Measurements from ENCODE around the gene CHMP3.
"Not testable (repeated sequence)": the region's sequence is repeated elsewhere in the genome, so short reads cannot be mapped to it uniquely, and the experiment has no call there.

The CHMP3 gene

GRCh38 chr2:86562922-86563649 is at the start of gene CHMP3:
Gene CHMP3 (minus strand): TSS chr2:86563443. CDS start chr2:86563348, 95 bp downstream.
- DNase-seq (ENCODE audit: low read depth), result peak; percentile 96

DNA sequence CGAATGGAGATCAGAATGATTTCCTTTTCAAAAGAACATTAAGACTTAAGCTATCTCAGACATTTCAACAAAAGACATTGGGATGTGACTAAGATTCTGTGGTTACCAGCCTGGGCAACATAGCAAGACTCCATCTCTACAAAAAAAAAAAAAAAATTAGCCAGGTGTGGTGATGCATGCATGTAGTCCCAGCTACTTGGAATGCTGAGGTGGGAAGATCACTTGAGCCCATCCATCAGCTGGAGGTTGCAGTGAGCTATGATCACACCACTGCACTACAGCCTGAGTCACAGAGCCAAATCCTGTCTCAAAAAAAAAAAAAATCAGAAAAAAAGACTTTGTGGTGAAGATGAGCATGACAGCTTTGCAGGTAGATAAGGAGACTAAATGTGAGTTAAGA is 47.6 kb upstream of the CHMP3 start:
- DNase-seq (ENCODE audit: low read depth), result no peak

GRCh38 chr2:86608832-86609410 is 45.7 kb upstream of the CHMP3 start:
- DNase-seq (ENCODE audit: low read depth), result no peak

GRCh38 chr2:86603905-86604304 is 40.7 kb upstream of the CHMP3 start:
- DNase-seq (ENCODE audit: low read depth), result no peak

- DNase-seq (ENCODE audit: low read depth), result no peak
These were observed 35.7 kb upstream of the CHMP3 start for GRCh38 chr2:86598966-86599365.

DNA sequence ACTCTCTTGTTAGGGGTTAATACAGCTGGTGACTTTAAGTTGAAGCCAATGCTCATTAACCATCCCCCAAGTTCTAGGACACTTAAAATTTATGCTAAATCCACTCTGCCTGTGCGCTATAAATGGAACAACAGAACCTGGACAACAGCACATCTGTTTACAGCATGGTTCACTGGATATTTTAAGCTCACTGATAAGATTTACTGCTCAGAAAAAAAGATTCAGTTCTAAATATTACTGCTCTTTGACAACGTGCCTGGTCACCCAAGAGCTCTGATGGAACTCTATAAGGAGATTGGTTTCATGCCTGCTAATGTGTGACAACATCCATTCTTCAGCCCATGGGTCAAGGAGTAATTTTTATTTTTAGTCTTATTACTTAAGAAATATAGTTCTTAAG is 32.9 kb upstream of the CHMP3 start:
- DNase-seq (ENCODE audit: low read depth), result no peak

GRCh38 chr2:86593266-86593665 is 30.0 kb upstream of the CHMP3 start:
- no peak for DNase-seq (ENCODE audit: low read depth)

- DNase-seq (ENCODE audit: low read depth), result no peak
These were observed 29.4 kb upstream of the CHMP3 start for GRCh38 chr2:86592547-86593230.

DNA sequence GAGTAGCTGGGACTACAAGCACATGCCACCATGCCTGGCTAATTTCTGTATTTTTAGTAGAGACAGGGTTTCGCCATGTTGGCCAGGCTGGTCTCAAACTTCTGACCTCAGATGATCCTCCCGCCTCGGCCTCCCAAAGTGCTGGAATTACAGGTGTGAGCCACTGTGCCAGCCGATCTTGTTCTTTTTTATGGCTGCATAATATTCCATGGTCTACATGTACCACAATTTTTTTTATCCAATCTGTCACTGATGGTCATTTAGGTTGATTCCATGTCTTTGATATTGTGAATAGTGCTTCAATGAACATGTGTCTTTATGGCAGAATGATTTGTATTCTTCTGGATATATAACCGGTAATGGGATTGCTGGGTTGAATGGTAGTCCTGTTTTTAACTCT is 26.5 kb upstream of the CHMP3 start:
- DNase-seq (ENCODE audit: low read depth), result not testable (repeated sequence)

- DNase-seq (ENCODE audit: low read depth), result no peak
These were observed 21.1 kb upstream of the CHMP3 start for GRCh38 chr2:86584151-86584913.

GRCh38 chr2:86580560-86580959 is 17.3 kb upstream of the CHMP3 start:
- no peak for DNase-seq (ENCODE audit: low read depth)

- no peak for DNase-seq (ENCODE audit: low read depth)
These were observed 14.7 kb upstream of the CHMP3 start for GRCh38 chr2:86577817-86578456.

- no peak for DNase-seq (ENCODE audit: low read depth)
These were observed 6.8 kb upstream of the CHMP3 start for GRCh38 chr2:86570059-86570458.

- no peak for DNase-seq (ENCODE audit: low read depth)
These were observed 3.6 kb upstream of the CHMP3 start for GRCh38 chr2:86566821-86567190.

GRCh38 chr2:86566158-86566820 is 3.0 kb upstream of the CHMP3 start:
- no peak for DNase-seq (ENCODE audit: low read depth)

GRCh38 chr2:86563650-86564061 is 413 bp upstream of the CHMP3 start:
- no peak for DNase-seq (ENCODE audit: low read depth)

DNA sequence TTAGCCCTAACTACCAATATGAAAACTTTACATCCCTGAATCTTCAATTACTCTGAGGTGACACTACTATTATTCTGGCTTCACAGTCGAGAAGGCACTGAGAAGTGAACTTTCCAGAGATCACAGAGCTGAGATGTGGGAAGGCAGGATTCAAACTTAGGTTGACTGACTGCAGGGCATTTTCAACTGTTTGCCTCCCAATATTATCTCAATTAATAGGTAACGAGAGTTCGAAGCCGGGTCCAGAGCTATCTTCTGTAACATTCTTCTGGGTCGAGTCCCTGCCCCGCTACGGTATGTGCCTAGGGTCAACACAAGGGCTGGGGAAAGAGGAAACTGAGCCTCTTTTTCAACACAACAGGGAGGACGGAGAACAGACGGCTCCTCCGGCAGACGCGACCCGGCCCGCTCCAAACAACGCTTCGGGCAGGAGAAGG is 740 bp downstream of the CHMP3 start:
- DNase-seq (ENCODE audit: low read depth), result no peak

- DNase-seq (ENCODE audit: low read depth), result no peak
These were observed 5.4 kb downstream of the CHMP3 start for GRCh38 chr2:86557836-86558235.

GRCh38 chr2:86556508-86556907 is 6.7 kb downstream of the CHMP3 start:
- no peak for DNase-seq (ENCODE audit: low read depth)

GRCh38 chr2:86552889-86553288 is 10.4 kb downstream of the CHMP3 start:
- DNase-seq (ENCODE audit: low read depth), result no peak

GRCh38 chr2:86549963-86550725 is 13.1 kb downstream of the CHMP3 start:
- DNase-seq (ENCODE audit: low read depth), result not testable (repeated sequence)

All from activated T-cell treated with anti-CD3 and anti-CD28 coated beads for 24 hours (primary cell).